Glutamatergic neuron (in vitro differentiated cells): ENCODE measurements around the gene PCDHA1. TPM values are rescaled to one million over a fixed set of nuclear protein-coding genes. Genes with fewer than 3 reads are reported as not detected.

Experiments used
- DNase-seq: peaks from one replicate; pipeline ENCODE4 v3.0.0; 2022
- H3K27ac Mint-ChIP-seq: one replicate; pipeline ENCODE4 v1.8.0; 2020; ENCODE audit warnings: mild to moderate bottlenecking, mixed read lengths, inconsistent platforms; ENCODE audit not compliant: unreplicated experiment
- H3K27me3 Mint-ChIP-seq: one replicate; pipeline ENCODE4 v1.8.0; 2020; ENCODE audit warnings: mild to moderate bottlenecking, moderate library complexity, mixed read lengths, inconsistent platforms; ENCODE audit not compliant: unreplicated experiment
- H3K36me3 Mint-ChIP-seq: one replicate; pipeline ENCODE4 v1.8.0; 2020; ENCODE audit warnings: mild to moderate bottlenecking, mixed read lengths, inconsistent platforms; ENCODE audit not compliant: unreplicated experiment
- H3K4me1 Mint-ChIP-seq: one replicate; pipeline ENCODE4 v1.8.0; 2020; ENCODE audit warnings: mild to moderate bottlenecking, low read depth, mixed read lengths, inconsistent platforms; ENCODE audit not compliant: unreplicated experiment
- H3K4me3 Mint-ChIP-seq: one replicate; pipeline ENCODE4 v1.8.0; 2020; ENCODE audit warnings: mild to moderate bottlenecking, mixed read lengths, inconsistent platforms; ENCODE audit not compliant: unreplicated experiment
- H3K9me3 Mint-ChIP-seq: one replicate; pipeline ENCODE4 v1.8.0; 2020; ENCODE audit warnings: mild to moderate bottlenecking, moderate library complexity, mixed read lengths, inconsistent platforms; ENCODE audit not compliant: unreplicated experiment
- total RNA-seq: library from RNA; stranded (reverse); fragmentation: NEBNext Ultra II Directional; extraction: Animal tissue kit (Norgen Biotek cat#: 25700); gene quantifications from one replicate; pipeline ENCODE4 v1.2.1, GENCODE V29; 2021; ENCODE audit not compliant: unreplicated experiment
- TF ChIP-seq, protein P1 (sequence below): fragments of 200-600 bp; sonication (generic); IDR thresholded peaks from one replicate; pipeline ENCODE4 v1.5.0; 2021; ENCODE audit not compliant: partially characterized antibody, unreplicated experiment

PCDHA1 gene
- total RNA-seq, 1 donor from 2014 or later, result 0.69 TPM

DNA sequence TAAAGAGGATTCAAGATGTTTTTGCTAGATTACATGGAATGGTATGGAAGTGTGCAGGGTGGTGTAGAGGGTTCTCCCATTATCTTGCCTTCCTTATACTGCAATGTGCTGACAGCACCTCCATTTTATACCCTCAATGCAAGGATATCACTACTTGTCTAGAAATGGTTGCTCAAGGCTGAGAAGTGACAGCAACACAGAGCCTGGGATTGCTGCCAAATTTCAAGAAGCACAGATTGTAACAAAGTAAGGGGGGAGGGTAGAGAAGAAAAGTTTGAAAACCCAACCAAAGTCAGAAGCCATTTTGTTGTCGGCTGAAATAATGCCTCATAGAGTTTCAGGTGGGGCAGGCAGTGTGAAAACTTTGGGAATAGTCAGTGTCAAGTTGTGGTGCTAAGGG, 210.1 kb downstream of the PCDHA1 start:
- DNase-seq, result no peak
- Mint-ChIP-seq H3K36me3 (no peaks in the 10 kb centered on the region), H3K4me1 (peaks cover 5% of the 10 kb centered on the region), H3K27me3 (peaks cover 2% of the 10 kb centered on the region), H3K4me3 (no peak overlapping the region), H3K27ac (no peak overlapping the region), H3K9me3 (no peaks in the 10 kb centered on the region)
- TF ChIP-seq, protein P1, sequence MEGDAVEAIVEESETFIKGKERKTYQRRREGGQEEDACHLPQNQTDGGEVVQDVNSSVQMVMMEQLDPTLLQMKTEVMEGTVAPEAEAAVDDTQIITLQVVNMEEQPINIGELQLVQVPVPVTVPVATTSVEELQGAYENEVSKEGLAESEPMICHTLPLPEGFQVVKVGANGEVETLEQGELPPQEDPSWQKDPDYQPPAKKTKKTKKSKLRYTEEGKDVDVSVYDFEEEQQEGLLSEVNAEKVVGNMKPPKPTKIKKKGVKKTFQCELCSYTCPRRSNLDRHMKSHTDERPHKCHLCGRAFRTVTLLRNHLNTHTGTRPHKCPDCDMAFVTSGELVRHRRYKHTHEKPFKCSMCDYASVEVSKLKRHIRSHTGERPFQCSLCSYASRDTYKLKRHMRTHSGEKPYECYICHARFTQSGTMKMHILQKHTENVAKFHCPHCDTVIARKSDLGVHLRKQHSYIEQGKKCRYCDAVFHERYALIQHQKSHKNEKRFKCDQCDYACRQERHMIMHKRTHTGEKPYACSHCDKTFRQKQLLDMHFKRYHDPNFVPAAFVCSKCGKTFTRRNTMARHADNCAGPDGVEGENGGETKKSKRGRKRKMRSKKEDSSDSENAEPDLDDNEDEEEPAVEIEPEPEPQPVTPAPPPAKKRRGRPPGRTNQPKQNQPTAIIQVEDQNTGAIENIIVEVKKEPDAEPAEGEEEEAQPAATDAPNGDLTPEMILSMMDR, result no peak

DNA sequence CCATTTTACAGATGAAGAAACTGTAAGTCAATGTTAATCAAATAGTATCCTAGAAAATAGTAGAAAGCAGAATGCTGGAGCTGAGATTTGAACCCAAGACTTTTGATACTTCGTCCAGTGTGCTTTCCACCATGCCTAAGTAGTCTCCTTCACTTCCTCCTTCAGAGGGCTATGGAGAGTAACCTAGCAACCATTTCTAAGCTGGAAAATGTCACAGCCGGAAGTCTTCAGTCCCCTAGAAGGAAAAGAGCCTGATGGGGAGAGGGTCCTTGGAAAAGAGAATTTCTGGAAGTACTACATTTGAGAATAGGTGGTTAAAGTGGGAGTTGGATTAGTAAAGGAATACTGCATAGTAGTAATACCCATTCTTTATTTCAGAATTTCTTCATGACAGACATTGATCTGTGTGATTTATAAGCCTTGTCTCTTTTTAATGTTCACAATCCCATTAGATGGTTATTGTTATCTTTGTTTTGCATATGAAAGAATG, 213.0 kb downstream of the PCDHA1 start:
- no peak overlapping the region for H3K27ac Mint-ChIP-seq
- no peaks in the 10 kb centered on the region for H3K36me3 Mint-ChIP-seq
- no peak overlapping the region for H3K4me3 Mint-ChIP-seq
- no peaks in the 10 kb centered on the region for H3K9me3 Mint-ChIP-seq
- H3K4me1 Mint-ChIP-seq, result peaks cover 13% of the 10 kb centered on the region
- H3K27me3 Mint-ChIP-seq, result no peaks in the 10 kb centered on the region
- TF ChIP-seq, protein P1, result no peak
- DNase-seq, result no peak

DNA sequence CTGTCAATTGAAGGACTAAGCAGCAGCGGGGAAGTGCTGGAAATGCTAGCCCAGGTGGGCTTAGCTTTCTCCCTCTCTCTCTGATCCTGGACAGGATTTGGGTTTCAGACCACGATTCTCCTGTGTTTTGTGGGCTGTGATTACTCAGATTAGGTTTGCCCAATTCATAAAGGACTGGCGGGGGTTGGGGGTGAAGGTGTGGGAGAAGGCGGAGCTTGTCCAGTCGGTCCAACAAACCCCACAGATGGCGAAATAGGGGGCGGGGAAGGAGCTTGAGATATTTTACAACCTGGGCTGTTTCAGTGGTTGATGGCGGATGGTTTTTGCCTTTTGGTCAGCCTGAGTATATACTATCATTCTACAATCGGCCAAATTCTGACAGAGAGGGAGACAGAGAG, 215.5 kb downstream of the PCDHA1 start:
- Mint-ChIP-seq H3K27ac (peak overlapping the region; percentile 97), H3K36me3 (no peaks in the 10 kb centered on the region), H3K9me3 (no peaks in the 10 kb centered on the region), H3K4me1 (peaks cover 13% of the 10 kb centered on the region), H3K27me3 (no peaks in the 10 kb centered on the region), H3K4me3 (peak overlapping the region; percentile 95)
- peak; percentile 48 for DNase-seq
- TF ChIP-seq, protein P1, result no peak

DNA sequence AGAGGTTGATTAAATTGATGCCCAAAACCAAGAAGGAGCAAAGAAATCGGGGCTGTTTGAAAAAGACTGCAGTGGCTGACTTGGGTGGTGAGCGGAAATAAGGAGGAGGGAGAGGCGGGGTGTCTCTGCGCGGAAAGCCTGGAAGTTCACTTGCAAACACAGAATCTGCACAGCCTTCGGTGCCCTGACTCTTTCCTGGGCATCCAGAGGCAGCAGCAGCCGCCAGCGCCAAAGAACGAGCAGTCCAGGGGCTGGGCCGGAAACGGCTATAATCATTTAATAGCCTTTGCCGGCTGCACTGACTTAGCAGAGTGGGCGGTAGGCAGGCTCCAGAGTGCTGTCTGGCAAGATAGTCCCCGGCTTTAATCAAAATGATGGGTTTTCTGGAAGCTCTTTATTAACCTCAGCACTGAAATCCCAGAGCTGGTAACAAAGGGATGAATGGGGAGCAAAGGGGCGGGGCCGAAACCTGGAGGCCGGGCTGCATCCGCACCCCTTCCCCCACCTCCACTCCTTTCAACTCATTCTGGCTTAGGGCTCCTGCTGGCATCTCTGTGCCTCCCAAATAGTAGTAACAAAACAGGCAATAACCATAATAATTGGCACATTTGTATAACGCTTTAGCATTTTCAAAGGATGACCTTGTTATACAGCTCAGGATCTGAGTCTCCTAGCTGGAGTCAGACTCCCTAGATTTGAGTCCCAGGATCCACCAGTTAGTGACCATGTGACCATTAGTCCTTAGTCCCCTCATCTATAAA, 216.1 kb downstream of the PCDHA1 start:
- TF ChIP-seq, protein P1, result no peak
- no peaks in the 10 kb centered on the region for H3K9me3 Mint-ChIP-seq
- peak overlapping the region; percentile 95 for H3K4me3 Mint-ChIP-seq
- H3K27ac Mint-ChIP-seq, result peak overlapping the region; percentile 97
- peaks cover 13% of the 10 kb centered on the region for H3K4me1 Mint-ChIP-seq
- no peaks in the 10 kb centered on the region for H3K36me3 Mint-ChIP-seq
- H3K27me3 Mint-ChIP-seq, result no peaks in the 10 kb centered on the region
- DNase-seq, result peak; percentile 51

DNA sequence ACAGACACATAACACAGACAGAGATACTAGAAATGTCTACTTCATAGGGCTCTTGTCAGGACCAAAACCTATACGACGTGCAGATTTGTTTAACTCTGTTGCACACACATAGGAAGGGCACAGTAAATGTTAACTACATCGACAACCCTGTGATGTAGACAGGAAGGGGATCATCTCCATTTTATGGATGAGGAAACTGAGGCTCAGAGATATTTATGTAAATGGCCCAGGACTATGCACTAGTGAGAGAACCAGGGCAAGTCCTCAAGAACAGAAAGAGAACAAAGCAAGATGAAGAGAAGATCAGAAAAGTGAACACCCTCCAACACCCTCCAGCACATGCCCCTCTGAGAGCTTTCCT, 216.6 kb downstream of the PCDHA1 start:
- TF ChIP-seq, protein P1, result no peak
- no peaks in the 10 kb centered on the region for H3K9me3 Mint-ChIP-seq
- peak overlapping the region; percentile 11 for H3K27ac Mint-ChIP-seq
- peak overlapping the region; percentile 95 for H3K4me3 Mint-ChIP-seq
- DNase-seq, result no peak
- H3K36me3 Mint-ChIP-seq, result no peaks in the 10 kb centered on the region
- no peaks in the 10 kb centered on the region for H3K27me3 Mint-ChIP-seq
- peaks cover 13% of the 10 kb centered on the region for H3K4me1 Mint-ChIP-seq
